ENCODE measurements around the gene GLTPD2.

GLTPD2 gene

DNA sequence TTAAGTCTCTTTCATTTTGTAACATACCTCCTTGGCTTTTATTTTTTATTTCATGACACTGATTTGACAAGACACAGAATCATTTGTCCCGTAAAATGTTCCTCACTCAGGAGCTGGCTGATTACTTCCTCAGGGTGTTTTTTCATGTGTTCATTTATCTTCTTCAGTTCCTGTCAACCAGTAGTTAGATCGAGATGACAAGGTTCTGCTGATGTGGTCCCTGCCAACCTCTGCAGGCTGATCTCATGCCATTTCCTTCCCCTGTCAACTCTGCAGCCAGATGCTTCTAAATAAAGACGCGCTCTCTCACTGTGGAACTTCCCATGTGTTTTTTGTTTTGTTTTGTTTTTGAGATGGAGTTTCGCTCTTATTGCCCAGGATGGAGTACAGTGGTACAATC lies 40.9 kb upstream of the GLTPD2 start:
- Histone ChIP-seq H3K27ac (ENCODE audit: low read depth, low read length, severe bottlenecking) (no peak overlapping the region), H3K4me1 (ENCODE audit: control insufficient read depth, insufficient read depth, low read length, poor library complexity, severe bottlenecking) (peaks cover 4% of the 10 kb centered on the region), H3K36me3 (ENCODE audit: control insufficient read depth, insufficient read depth, low read length) (no peaks in the 10 kb centered on the region), H3K9me3 (ENCODE audit: control insufficient read depth, low read length) (no peaks in the 10 kb centered on the region), H3K4me3 (ENCODE audit: extremely low read depth, insufficient read depth, low read length, poor library complexity, severe bottlenecking) (no peak overlapping the region)
- 86 to 92% methylated on average over 3 to 5 of the region's 5 CpGs for WGBS, 2 experiments (ENCODE audit: insufficient coverage in 2 of 2)

DNA sequence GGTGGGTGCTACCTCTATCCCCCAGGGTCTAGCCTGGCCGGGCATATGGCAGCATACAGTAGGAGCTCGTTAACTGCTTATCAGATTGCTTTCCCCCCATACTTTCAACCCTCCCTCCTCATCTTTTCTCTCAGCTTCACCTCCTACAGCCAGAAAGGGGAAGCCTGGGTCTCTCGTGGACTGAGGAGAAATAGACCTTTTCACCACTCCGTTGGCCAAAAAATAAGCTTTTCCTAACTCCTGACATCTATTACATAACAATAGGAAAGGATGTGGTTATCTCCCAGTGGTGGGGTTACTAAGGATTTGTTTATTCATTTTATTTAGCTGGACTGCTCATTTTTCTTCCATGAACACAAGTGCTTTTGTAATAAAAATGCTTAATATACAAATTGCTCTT lies 40.1 kb upstream of the GLTPD2 start:
- Histone ChIP-seq H3K9me3 (ENCODE audit: control insufficient read depth, low read length) (no peaks in the 10 kb centered on the region), H3K27ac (ENCODE audit: low read depth, low read length, severe bottlenecking) (no peak overlapping the region), H3K4me3 (ENCODE audit: extremely low read depth, insufficient read depth, low read length, poor library complexity, severe bottlenecking) (no peak overlapping the region), H3K36me3 (ENCODE audit: control insufficient read depth, insufficient read depth, low read length) (no peaks in the 10 kb centered on the region), H3K4me1 (ENCODE audit: control insufficient read depth, insufficient read depth, low read length, poor library complexity, severe bottlenecking) (peaks cover 4% of the 10 kb centered on the region)
- WGBS, 2 experiments (ENCODE audit: insufficient coverage in 2 of 2): 82 to 88% methylated on average over 2 of the region's 4 CpGs

DNA sequence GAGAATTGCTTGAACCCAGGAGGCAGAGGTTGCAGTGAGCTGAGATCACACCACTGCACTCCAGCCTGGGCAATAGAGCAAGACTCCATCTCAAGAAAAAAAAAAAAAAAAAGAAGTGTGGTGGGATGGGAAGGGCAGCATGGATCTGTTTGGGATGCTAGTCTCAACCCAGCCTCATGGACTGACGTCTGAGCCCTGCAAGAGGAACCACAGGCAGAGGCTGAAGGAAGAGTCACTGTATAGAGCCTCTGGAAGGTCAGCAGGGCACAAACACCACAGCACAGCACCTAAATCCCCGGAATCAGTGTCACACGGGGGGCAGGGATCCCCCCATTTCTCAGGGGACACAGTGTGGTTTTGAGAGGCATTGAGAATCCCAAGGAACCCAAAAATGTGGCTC lies 38.2 kb upstream of the GLTPD2 start:
- no peaks in the 10 kb centered on the region for H3K36me3 ChIP-seq (ENCODE audit: control insufficient read depth, insufficient read depth, low read length)
- H3K9me3 ChIP-seq (ENCODE audit: control insufficient read depth, low read length): no peaks in the 10 kb centered on the region
- H3K27ac ChIP-seq (ENCODE audit: low read depth, low read length, severe bottlenecking): no peak overlapping the region
- 42 to 46% methylated on average over 3 of the region's 3 CpGs for WGBS, 2 experiments (ENCODE audit: insufficient coverage in 2 of 2)
- H3K4me3 ChIP-seq (ENCODE audit: extremely low read depth, insufficient read depth, low read length, poor library complexity, severe bottlenecking): no peak overlapping the region
- peaks cover 4% of the 10 kb centered on the region for H3K4me1 ChIP-seq (ENCODE audit: control insufficient read depth, insufficient read depth, low read length, poor library complexity, severe bottlenecking)

DNA sequence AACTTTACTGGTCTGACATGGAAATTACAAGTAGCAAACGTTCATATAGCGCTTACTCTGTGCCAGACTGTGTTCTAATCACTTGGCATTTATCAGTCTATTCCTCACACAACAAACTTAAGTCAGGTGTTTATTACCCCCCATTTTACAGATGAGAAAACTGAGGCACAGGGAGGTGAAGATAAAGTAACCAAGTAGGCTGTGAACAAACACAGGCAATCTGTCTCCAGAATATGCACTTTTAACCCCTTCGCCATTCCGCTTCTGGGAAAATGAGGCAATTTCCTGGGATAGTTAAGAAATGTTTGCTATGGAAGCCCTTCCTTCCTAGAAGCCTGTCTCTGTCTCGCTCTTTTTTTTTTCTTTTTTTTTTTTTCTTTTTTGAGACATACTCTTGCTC lies 36.8 kb upstream of the GLTPD2 start:
- Histone ChIP-seq H3K36me3 (ENCODE audit: control insufficient read depth, insufficient read depth, low read length) (no peaks in the 10 kb centered on the region), H3K4me3 (ENCODE audit: extremely low read depth, insufficient read depth, low read length, poor library complexity, severe bottlenecking) (no peak overlapping the region), H3K9me3 (ENCODE audit: control insufficient read depth, low read length) (no peaks in the 10 kb centered on the region), H3K27ac (ENCODE audit: low read depth, low read length, severe bottlenecking) (no peak overlapping the region), H3K4me1 (ENCODE audit: control insufficient read depth, insufficient read depth, low read length, poor library complexity, severe bottlenecking) (peaks cover 4% of the 10 kb centered on the region)
- 100% methylated on average over 1 to 2 of the region's 5 CpGs for WGBS, 2 experiments (ENCODE audit: insufficient coverage in 2 of 2)

DNA sequence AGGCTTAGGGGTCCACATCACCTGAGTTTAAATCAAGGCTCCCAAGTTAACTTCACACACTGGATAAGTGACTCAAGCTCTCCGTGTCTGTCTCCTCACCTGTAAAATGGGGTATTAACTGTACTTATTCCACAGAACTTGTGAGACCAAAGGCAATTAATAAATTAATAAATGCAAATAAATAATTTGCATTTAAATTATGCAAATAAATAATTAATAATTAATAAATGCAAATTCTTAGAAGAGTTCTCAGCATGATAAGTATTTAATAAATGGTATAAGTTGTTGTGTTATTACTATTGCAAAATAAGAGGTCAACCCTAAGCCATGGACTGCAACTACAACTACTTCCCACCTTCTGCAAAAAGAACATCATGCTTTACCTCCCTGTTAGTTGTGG lies 35.4 kb upstream of the GLTPD2 start:
- H3K9me3 ChIP-seq (ENCODE audit: control insufficient read depth, low read length): no peaks in the 10 kb centered on the region
- no peaks in the 10 kb centered on the region for H3K4me1 ChIP-seq (ENCODE audit: control insufficient read depth, insufficient read depth, low read length, poor library complexity, severe bottlenecking)
- no peaks in the 10 kb centered on the region for H3K36me3 ChIP-seq (ENCODE audit: control insufficient read depth, insufficient read depth, low read length)
- H3K27ac ChIP-seq (ENCODE audit: low read depth, low read length, severe bottlenecking): no peak overlapping the region
- H3K4me3 ChIP-seq (ENCODE audit: extremely low read depth, insufficient read depth, low read length, poor library complexity, severe bottlenecking): no peak overlapping the region
- WGBS, 2 experiments (ENCODE audit: insufficient coverage in 2 of 2): no CpG with 5 or more reads among the region's 1 CpG

DNA sequence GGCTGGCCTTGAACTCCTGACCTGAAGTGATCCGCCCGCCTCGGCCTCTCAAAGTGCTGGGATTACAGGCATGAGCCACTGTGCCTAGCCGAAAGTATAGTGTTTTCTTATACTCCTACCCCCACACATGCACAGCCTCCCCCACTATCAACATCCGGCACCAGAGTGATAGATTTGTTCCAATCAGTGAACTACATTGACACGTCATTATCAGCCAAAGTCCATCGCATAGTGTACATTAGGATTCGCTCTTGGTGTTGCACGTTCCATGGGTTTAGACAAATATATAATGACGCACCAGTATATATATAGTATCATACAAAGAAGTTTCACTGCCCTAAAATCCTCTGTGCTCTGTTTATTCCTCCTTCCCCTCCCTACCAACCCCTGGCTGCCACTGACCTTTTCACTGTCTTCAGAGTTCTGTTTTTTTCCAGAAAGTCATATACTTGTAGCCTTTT lies 29.0 kb upstream of the GLTPD2 start:
- WGBS, 2 experiments (ENCODE audit: insufficient coverage in 2 of 2): 96 to 97% methylated on average over 4 to 10 of the region's 10 CpGs
- H3K27ac ChIP-seq (ENCODE audit: low read depth, low read length, severe bottlenecking): no peak overlapping the region
- no peak overlapping the region for H3K4me3 ChIP-seq (ENCODE audit: extremely low read depth, insufficient read depth, low read length, poor library complexity, severe bottlenecking)
- H3K9me3 ChIP-seq (ENCODE audit: control insufficient read depth, low read length): no peaks in the 10 kb centered on the region
- H3K4me1 ChIP-seq (ENCODE audit: control insufficient read depth, insufficient read depth, low read length, poor library complexity, severe bottlenecking): no peaks in the 10 kb centered on the region
- no peaks in the 10 kb centered on the region for H3K36me3 ChIP-seq (ENCODE audit: control insufficient read depth, insufficient read depth, low read length)

DNA sequence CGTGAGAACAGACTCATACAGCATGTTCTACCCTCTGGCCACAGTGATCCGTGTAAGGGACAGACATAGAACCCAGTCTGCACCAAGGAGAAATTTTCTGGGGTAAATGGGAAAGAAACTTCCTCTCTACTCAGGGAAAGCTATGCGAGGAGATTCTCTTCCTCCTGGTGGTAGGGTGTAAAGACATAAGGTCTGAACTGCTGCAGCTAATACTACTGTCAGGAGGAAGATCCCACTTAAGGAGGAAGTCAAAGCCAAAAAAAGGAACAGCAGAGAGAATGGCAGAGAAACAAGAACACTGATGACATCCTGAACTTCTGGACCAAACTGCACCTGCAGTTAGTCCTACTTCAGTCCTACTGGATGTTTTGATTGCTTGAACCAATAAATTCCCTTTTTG lies 24.2 kb upstream of the GLTPD2 start:
- Histone ChIP-seq H3K9me3 (ENCODE audit: control insufficient read depth, low read length) (no peaks in the 10 kb centered on the region), H3K4me3 (ENCODE audit: extremely low read depth, insufficient read depth, low read length, poor library complexity, severe bottlenecking) (no peak overlapping the region), H3K36me3 (ENCODE audit: control insufficient read depth, insufficient read depth, low read length) (no peaks in the 10 kb centered on the region), H3K27ac (ENCODE audit: low read depth, low read length, severe bottlenecking) (no peak overlapping the region), H3K4me1 (ENCODE audit: control insufficient read depth, insufficient read depth, low read length, poor library complexity, severe bottlenecking) (peaks cover 3% of the 10 kb centered on the region)
- 100% methylated on average over 1 of the region's 3 CpGs; no CpG with 5 or more reads in 1 of the 2 experiments for WGBS, 2 experiments (ENCODE audit: insufficient coverage in 2 of 2)

DNA sequence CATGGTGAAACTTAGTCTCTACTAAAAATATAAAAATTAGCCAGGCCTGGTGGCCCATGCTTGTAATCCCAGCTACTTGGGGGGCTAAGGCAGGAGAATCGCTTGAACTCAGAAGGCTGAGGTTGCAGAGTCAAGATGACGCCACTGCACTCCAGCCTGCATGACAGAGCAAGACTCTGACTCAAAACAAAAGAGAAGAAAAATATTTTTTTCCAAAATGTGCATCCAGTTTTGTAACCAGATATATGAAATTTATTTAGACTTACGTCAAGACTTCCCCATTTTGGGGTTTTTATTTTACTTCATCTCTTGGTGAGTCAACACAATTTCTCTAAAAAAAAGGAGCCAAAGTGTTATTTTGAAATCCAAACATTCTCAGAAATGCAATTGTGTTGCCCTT lies 22.6 kb upstream of the GLTPD2 start:
- Histone ChIP-seq H3K9me3 (ENCODE audit: control insufficient read depth, low read length) (no peaks in the 10 kb centered on the region), H3K4me1 (ENCODE audit: control insufficient read depth, insufficient read depth, low read length, poor library complexity, severe bottlenecking) (peaks cover 6% of the 10 kb centered on the region), H3K4me3 (ENCODE audit: extremely low read depth, insufficient read depth, low read length, poor library complexity, severe bottlenecking) (no peak overlapping the region), H3K36me3 (ENCODE audit: control insufficient read depth, insufficient read depth, low read length) (no peaks in the 10 kb centered on the region), H3K27ac (ENCODE audit: low read depth, low read length, severe bottlenecking) (no peak overlapping the region)
- whole genome bisulfite sequencing, 2 experiments (ENCODE audit: insufficient coverage in 2 of 2): 93 to 100% methylated on average over 1 to 3 of the region's 3 CpGs

DNA sequence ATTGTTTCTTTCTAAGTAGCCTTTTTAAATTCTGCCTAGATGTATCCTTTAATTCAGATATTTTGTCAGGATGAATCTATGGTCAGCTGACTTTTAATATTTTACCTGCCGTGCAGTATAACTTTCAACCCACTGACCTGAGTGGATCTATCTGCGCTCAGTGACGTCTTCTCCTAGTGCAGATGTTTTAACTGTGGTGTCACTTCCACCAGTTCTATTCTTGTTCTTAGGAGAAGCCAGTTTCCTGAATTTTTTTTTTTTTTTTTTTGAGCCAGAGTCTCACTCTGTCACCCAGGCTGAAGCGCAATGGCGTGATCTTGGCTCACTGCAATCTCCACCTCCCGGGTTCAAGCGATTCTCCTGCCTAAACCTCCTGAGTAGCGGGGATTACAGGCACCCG lies 22.0 kb upstream of the GLTPD2 start:
- WGBS, 2 experiments (ENCODE audit: insufficient coverage in 2 of 2): 91 to 96% methylated on average over 5 to 7 of the region's 9 CpGs
- H3K4me1 ChIP-seq (ENCODE audit: control insufficient read depth, insufficient read depth, low read length, poor library complexity, severe bottlenecking): peaks cover 6% of the 10 kb centered on the region
- H3K36me3 ChIP-seq (ENCODE audit: control insufficient read depth, insufficient read depth, low read length): no peaks in the 10 kb centered on the region
- H3K27ac ChIP-seq (ENCODE audit: low read depth, low read length, severe bottlenecking): no peak overlapping the region
- H3K4me3 ChIP-seq (ENCODE audit: extremely low read depth, insufficient read depth, low read length, poor library complexity, severe bottlenecking): no peak overlapping the region
- no peaks in the 10 kb centered on the region for H3K9me3 ChIP-seq (ENCODE audit: control insufficient read depth, low read length)

DNA sequence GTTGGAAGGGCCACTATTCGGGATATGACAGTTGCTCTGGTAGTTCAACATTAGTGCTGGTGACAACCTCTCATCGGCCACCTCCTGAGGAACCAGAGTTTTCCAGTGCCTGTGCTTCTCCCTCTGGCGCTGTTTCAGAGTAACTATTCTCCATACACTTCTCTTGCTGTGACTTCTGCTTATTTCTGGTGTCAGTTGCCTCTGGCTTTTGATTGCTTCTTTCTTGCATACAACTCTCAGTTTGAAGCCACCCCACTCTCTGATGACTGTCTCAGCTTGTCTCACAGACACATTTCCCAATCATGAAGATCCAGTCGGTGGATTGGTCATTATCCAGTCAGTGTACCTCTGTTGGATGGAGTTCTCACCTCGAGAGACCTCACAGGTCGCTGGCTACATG lies 20.5 kb upstream of the GLTPD2 start:
- WGBS, 2 experiments (ENCODE audit: insufficient coverage in 2 of 2): 83 to 89% methylated on average over 3 to 4 of the region's 6 CpGs
- no peak overlapping the region for H3K4me3 ChIP-seq (ENCODE audit: extremely low read depth, insufficient read depth, low read length, poor library complexity, severe bottlenecking)
- no peaks in the 10 kb centered on the region for H3K9me3 ChIP-seq (ENCODE audit: control insufficient read depth, low read length)
- H3K36me3 ChIP-seq (ENCODE audit: control insufficient read depth, insufficient read depth, low read length): no peaks in the 10 kb centered on the region
- H3K27ac ChIP-seq (ENCODE audit: low read depth, low read length, severe bottlenecking): no peak overlapping the region
- H3K4me1 ChIP-seq (ENCODE audit: control insufficient read depth, insufficient read depth, low read length, poor library complexity, severe bottlenecking): peaks cover 6% of the 10 kb centered on the region

DNA sequence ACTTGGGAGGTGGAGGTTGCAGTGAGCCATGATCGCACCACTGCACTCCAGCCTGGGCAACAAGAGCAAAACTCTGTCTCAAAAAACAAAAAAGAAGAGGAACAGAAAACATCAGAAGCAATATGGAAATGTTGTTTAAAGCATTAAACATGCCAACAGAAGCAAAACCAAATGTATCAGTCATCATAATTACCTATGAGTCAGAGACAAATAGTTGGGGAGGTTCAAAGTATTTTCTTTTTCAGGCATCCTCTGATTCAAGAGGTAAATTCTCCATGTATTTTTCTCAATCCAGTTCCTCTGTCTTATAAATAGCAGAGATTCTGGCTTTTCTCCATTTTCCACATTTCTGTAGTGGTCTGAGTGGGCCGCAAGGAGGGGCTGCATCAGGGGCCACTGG lies 19.1 kb upstream of the GLTPD2 start:
- Histone ChIP-seq H3K4me3 (ENCODE audit: extremely low read depth, insufficient read depth, low read length, poor library complexity, severe bottlenecking) (no peak overlapping the region), H3K27ac (ENCODE audit: low read depth, low read length, severe bottlenecking) (no peak overlapping the region), H3K4me1 (ENCODE audit: control insufficient read depth, insufficient read depth, low read length, poor library complexity, severe bottlenecking) (peaks cover 6% of the 10 kb centered on the region), H3K36me3 (ENCODE audit: control insufficient read depth, insufficient read depth, low read length) (no peaks in the 10 kb centered on the region), H3K9me3 (ENCODE audit: control insufficient read depth, low read length) (no peaks in the 10 kb centered on the region)
- WGBS, 2 experiments (ENCODE audit: insufficient coverage in 2 of 2): 89 to 100% methylated on average over 2 of the region's 2 CpGs

Measured in mesodermal cell (in vitro differentiated cells).